ENCODE data around the gene WDR35.

The WDR35 gene

DNA sequence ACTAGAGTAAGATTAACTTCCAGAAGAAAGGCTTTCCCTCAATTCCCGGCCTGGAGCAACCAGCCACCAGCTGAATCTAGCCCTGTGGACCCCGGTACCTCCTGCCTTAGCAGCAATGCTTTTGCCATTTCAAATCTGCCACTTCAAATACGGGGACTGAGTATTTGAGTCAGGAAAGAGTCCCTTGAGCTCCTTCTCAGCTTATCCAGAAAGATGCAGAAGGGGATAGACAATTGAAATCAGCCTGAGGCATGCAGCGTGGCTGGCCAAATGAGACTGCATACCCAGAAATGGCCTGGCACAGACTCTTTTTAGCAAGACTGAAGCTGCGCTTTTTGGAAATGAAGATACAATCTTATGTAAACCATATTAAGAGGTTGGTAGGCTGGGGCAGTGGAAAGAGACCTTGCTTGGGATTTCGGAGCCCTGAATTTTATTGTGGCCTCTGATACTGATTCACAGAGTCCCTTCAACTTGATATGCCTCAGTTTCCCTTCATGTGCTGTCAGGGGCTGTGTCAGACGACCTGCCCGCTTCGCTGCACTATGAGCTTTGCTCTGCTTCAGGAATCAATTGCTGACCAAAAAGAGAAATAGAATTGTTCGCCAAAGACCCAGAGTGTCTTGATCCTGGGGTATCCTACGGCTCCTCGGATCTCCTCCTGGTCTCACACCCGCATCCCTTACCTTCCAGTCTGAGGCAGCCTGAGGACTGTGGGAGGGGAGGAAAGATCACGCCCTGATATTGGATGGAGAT, 21.5 kb upstream of the WDR35 start:
- no peak for DNase-seq (ENCODE audit: low spot score)

DNA sequence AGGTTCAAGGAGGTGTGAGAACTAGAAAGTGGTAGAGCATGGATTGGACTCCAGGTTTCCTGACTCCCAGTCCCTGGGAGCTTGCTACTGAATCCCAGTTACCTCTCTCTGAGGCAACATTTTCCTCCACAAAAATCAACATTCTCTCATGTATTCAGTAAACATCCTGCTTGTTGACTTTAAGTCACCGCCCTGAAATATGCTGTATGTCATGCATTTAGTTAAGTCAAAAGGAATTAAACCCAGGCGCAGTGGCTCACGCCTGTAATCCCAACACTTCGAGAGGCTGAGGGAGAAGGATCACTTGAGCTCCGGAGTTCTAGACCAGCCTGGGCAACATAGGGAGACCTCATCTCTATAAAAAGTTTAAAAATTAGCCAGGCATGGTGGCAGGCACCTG, 18.8 kb upstream of the WDR35 start:
- DNase-seq (ENCODE audit: low spot score), result no peak

DNA sequence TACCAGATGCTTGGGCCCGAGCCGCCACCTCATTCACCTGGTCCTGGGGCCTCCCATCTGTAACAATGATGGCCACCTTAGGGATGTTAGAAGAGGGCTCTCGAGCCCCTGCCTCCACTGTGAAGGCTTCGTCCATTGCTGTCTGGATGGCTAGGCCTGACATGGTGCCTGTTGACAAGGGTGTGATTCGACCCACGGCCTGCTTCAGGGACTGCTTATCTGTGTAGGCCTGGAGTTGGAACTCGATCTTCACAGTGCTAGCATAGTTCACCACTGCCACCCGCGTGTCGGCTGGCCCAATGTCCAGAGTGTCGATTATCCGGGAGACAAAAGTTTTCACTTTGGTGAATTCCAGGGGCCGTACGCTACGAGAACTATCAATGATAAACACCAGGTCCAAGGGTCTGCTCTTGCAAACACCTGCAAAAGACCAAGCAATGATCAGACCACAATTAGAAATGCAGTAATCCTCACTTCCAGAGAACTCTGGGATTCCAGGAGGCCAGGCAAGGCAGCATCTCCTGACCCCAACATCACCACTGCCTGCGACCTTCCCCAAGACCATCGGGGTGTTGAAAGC, 16.1 kb upstream of the WDR35 start:
- no peak for DNase-seq (ENCODE audit: low spot score)

DNA sequence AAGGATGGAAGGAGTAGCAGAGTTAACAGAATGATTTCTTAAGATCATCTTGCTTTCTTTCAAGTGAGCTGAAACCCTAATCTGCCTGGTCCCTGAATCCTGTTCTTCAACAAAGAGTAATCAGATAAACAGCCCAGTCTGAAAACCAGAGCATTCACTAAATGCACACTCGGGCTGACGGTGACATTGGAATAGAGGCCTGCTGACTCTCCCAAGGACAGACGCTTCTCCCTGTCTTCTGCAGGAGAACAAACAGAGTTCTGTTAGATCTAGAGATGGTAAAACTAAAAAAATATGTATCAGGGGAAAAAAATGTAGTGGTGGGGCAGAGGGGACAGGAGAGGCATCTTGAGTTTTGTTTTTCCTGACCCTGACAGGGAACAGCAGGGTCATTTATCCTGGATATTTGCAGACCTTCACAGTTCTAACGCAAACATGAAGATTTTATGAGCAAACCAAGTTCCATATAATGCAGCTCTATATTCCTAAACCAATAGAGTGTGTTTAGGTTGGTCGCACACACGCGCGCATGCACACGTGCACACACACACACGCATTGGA, 15.2 kb upstream of the WDR35 start:
- no peak for DNase-seq (ENCODE audit: low spot score)

DNA sequence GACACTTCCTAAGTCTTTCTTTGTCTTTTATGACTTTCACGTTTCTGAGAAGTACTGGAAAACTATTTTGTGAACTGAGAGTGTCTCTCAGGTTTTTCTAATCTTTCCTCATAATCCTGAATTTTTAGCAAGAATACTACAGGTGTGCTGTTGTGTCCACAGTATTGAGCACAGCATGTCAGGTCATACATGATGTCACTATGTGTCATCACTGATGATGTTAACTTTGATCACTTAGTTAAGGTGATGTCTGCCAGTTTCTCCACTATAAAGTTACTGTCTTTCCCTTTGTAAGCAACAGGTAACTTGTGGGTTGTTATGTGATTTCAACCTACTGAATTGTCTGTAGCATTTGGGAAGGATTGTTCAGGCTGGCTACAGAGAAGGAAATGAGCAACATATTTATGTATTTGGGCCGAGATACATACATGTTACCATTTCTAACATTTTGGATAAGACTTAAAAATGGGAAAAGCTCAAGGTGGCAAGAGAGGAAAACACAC, 11.5 kb upstream of the WDR35 start:
- DNase-seq (ENCODE audit: low spot score), result no peak

DNA sequence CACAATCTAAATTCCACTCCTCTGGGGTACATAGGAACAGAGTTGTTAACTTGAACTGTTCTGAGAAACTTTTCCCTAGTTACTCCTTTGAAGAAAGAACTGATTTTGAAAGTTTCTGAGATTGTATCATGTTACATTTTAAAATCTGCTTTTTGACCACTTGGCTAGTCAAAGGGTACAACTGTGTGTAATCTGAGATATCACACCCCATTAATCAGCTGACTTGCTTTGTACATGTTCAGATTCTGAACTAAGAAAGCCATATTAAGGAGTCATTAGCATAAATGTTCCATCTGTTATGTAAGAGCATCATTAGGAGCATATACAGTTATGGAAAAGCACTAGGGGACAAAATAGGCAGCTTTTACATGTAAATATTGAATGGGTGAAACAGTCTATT, 3.8 kb upstream of the WDR35 start:
- no peak for DNase-seq (ENCODE audit: low spot score)

DNA sequence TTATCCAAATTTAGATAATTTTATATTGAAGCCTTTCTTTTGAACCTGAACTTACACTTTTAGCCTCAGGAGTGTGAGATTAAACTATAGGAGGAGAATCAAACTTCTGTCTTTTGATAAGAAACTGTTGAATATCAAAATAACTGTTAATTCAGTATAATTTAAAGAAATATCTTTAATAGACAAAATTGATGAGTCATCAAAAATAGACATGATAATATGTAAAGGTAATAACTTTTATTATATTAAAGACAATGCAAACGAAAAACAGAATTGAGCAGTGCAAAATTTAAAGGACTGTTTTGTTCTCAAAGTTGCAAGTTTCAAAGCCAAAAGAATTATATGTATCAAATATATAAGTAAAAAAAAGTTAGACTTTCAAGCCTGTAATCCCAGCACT, 2.0 kb upstream of the WDR35 start:
- no peak for DNase-seq (ENCODE audit: low spot score)

DNA sequence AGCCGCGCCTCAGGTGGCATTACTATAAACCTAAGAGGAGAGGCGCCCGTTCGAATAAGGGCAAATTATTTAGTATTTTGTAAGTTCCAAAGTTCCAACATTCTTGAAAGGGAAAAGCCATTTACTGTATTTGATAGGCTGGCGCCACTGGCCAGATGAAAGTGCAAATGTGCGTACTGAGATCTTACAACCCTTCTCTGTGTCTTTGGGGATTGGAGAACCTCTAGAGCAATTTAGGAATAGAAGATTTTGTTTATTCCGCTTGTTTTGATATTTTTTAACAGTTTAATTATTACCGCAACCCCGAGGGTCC, 467 bp upstream of the WDR35 start:
- DNase-seq (ENCODE audit: low spot score), result no peak

DNA sequence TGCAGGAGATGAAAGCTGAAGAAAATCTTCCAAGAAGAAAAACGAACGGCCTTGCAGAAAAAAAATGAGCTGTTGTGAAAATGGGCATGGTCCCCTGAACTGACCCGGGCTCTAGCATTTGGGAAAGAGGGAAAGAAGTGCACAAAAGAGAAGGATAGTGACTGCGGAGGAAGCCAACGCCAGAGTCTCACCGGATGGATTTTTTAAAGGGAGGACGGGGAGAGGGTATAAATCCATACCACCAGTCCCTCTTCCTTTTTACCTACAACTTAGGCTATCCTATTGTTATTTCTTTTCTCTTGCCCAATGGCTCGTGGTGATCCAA, 601 bp downstream of the WDR35 start:
- DNase-seq (ENCODE audit: low spot score), result no peak

DNA sequence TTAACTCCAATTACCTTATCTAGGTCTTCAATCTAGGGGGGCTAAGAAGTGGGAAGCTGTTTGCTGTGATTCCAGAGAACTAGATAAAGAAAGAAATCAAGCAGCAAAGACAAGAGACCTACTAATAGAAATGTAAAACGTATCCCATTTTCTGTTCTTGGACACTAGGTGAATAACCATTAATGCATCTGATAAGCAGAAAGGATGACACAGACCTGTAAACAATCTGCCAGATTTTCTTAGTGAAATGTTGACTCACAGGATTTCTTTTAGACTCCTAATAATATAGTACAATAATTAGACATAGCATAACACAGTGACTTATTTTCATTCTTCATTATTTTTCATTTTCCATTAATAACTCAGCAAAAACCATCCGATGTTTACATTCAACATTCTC, 1.3 kb downstream of the WDR35 start:
- no peak for DNase-seq (ENCODE audit: low spot score)

DNA sequence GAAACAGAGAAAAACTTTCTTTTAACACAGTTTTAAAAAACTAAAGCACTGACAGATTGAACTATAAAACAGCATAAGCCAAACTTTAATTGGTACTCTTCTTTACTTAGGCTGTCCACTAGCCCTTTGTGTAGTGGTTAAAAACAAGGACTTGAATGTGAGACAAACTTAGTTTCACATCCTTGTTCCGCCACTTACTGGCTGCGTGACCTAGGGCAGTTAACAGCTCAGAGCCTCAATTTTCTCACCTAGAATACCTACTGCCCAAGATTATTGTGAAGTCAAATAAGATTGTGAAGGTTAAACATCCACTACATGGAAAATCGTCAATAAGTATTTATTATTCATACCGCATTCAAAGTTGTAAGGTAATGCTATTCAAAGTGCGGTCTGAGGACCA, 2.0 kb downstream of the WDR35 start:
- no peak for DNase-seq (ENCODE audit: low spot score)

DNA sequence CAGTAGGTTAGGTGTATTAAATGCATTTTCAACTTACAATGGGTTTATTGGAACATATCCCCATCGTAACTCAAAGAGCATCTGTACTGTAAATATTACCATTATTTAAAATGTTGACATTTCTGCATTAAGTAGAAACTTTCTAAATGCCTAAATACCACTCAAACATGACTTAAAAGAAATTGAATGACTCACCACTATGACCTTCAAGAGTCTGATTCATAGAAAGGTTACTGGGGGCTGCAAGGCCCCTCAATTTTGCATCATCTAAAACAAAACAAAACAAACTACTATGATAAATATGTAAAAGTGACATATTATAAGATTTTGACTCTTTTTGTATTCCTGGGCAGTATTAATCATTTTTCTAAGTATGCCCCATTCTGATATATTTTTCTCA, 7.6 kb downstream of the WDR35 start:
- DNase-seq (ENCODE audit: low spot score), result no peak

DNA sequence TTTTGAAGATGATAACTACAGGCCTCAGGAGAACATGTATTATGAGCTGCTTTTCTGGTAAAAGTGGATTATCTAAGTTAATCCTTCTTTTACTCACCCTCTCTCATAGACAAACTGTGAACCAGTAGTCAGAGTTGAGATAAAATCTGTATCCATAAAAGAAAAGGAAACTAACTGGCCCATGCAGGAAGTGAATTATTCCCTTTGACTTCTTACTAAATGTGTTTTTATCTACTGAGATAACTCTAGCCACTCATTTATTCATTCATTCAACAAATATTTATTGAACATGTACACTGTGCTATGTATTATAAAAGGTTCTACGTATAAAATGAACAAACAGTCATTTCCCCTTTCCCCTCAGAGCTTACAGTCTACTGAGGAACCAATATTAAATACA, 10.0 kb downstream of the WDR35 start:
- DNase-seq (ENCODE audit: low spot score), result no peak

DNA sequence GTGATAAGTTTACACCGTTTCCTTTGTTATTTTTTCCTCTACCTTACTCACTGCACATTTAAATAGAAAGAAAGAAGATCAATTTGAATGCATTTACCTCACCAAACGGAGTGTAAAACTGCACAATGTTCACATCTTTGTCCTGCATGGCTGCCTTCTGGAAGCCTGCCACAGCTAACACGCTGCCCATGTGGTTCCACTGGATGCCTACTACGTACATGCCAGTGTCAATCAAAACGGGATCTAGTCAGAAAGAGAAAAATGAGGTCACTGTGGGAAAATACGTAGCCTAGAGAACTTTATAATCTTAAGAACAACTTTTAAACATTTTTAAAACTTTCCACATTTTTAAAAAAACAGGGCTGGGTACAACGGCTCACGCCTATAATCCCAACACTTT, 16.4 kb downstream of the WDR35 start:
- DNase-seq (ENCODE audit: low spot score), result no peak

DNA sequence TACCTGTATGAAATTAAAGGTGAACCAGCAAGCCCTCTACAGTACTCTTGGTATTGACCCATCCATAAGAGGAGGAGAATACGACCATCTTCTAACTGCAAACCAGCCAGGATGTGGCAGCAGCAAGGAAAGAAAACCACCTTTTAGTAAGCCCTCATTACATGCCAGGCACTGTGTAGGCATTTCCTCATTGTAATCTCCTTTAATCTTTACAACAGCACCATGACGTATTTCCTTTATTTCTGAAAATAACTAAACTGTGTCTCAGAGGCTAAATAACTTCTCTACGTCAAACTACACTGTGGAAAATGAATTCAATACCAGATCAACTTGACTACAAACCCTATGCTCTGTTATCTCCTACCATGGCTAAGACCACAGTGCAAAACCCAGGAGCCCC, 18.2 kb downstream of the WDR35 start:
- peak; percentile 30 for DNase-seq (ENCODE audit: low spot score)

DNA sequence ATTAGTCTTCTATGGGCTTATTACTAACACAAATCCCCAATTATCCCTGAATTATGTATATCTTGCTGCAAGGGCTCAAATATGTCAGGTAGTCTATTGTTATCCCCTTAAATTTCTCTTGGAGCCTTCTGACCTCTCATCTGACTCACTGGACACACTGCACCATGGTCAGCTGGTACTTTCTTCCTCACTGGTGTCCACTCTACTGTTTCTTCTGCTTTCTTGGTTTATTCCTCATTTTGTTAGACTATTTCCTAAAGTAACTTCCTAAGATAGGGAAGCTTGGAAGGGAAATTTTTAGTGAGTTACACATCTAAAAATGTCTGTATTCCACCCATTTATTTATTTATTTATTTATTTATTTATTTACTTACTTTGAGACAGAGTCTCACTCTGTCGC, 26.5 kb downstream of the WDR35 start:
- no peak for DNase-seq (ENCODE audit: low spot score)

DNA sequence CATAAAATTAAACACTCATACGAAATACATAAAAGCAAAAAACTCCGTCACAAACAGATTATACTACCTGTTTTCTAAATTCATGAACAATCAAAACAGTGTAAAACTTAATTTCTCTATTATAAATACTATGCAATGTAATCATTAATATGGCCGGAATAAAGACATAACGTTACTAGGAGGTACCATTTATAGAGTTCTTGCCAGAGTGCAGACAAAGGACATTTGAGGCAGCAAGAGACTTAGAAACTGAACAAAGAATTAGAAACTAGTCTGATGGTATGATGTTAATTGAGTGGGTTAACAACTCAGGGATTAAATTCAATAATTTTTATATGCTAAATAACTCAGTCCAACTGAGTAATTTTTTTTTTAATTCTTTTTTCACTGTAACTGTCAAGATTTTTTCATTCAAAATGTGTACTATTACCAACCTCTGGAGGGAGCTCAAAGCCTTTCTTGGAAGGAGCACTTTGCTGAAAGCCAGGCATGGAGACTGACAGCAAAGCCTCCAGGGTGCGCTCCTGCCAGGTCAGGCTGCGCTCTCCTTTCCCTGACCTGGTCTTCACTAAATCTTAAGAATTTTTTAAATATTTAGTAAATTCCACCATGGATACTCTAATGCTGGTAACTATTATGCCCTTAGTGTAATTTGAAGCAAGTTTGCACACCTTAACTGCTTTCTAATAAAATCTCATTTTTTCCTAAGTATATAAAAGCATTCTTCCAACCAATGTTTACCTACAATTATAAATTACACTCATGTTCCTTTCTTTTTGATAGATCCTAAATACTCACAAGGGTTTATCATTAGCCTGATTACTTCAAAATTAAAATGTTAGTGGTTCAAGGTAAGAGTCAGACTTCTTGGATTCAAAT, 34.1 kb downstream of the WDR35 start:
- DNase-seq (ENCODE audit: low spot score), result peak; percentile 78

DNA sequence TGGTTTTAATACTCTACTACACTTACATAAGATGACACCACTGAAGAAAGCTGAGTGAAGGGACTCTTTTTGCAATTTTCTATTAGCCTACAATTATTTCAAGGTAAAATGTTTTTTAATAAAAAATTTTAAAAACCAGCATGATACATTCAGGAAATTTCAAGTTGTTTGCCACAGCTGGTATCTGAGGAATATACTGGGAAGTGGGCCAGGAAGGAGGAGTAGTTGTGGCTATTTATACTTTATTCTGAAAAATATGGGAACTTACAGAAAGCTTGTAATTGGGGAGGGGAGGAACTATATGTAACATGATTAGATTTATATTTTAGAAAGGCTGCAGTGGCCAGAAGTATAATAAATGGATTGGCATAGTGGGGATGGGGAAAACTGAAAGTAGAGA, 40.8 kb downstream of the WDR35 start:
- DNase-seq (ENCODE audit: low spot score), result no peak

DNA sequence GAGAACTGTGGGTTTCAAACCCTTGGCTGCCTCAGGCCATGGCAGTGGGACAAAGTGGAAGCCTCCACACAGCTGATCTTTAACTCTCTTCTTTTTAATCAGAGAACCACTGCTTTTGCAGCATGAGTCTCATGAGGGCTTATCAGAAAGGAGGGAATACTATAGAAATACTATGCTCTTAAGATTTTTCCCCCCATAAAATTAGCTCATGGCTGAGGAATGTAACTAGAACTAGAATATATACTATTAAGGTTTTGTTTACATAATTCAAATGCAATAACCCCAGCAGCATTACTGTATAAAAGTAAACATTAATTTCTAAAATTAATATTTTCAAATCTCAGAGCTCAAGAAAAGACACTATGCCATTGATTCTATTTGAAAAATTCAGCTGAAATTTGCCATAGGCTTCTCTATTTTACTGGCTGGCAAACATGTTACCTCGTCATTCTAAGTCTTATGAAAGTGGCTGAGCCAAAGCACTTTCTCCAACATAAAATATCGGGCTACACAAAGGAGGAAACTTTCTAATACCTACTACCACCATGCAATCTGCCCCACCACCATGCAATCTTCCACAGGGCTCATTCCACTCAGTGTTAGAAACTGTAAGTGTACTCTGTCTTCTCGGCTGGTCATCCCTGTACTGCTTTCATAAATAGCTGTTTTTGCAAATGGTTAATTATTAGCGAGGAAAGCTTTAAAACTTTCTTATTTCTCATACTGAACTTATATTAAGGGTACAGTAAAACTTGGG, 42.5 kb downstream of the WDR35 start:
- DNase-seq (ENCODE audit: low spot score), result no peak

DNA sequence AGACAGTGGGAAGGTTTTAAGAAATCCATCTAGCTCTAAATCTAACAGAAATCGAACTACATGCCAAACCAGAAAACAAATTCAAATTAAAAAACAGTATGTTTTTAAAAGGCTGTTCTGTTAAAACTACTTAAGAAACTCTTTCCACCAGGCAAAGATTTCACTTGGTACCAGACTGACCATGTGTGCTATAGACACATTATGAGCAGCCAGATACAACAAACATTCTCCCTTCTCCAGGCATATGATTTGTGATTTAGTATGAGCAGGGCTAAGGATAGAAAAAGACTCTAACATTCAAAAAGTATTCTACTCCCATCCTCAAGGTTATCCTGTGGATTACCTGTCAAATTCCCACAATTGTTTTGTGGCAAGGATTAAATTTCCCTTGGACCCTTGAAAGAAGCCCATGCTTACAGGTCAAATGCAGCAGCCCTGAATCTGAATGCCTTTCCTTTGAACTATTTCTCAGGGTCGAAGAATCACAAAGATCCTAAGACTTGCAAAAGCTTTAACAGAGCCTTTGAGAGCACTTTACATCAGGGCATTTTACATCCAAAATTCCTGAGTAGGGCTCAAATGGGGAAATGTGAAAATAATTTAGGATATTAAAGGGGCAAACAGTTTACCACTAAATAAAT, 45.6 kb downstream of the WDR35 start:
- DNase-seq (ENCODE audit: low spot score), result no peak

DNA sequence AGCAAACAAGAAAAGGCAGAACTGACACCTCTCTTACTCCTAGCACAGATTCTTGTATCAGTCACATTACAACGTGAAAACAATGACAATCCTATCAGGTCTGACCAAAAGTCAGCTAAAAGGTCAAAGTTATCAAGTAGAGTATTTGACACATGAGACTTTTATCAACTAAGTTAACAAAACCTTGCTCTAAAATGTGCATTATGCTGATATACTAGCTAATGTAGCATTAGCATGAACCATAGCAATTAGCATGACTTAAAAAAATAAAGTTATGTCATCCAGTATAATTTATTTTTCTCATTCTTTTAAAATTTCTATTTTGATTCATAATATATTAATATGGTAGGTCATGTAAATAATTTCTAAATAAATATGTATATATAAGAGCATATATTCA, 46.7 kb downstream of the WDR35 start:
- DNase-seq (ENCODE audit: low spot score), result no peak

DNA sequence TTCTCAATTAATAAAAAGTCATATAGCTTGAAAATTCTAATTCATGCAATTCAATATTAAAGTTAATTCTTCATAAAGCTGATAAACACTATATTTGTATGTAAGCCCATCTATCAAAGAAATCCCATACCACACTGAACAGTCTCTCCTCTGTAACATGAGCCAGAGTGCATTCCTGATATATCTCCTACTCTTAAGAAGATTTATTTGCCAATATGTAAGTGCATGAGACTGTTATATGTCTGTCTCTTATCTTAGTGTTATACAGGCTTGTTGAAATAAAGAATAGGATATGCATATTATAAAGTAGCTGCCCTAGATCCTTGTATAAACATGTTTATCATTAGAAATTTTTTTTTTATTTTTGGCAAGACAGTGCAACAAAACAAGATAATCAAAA, 47.7 kb downstream of the WDR35 start:
- no peak for DNase-seq (ENCODE audit: low spot score)
